ENCODE results near the gene ACYP1. TPM values are rescaled to one million over a fixed set of nuclear protein-coding genes. Genes with fewer than 3 reads are reported as not detected.
"Not testable (repeated sequence)": the region's sequence is repeated elsewhere in the genome, so short reads cannot be mapped to it uniquely, and the experiment has no call there.

Gene ACYP1
- polyA plus RNA-seq, 1 of the 3 experiments (the other 2 are of a cell fraction) = 53.5 TPM

DNA sequence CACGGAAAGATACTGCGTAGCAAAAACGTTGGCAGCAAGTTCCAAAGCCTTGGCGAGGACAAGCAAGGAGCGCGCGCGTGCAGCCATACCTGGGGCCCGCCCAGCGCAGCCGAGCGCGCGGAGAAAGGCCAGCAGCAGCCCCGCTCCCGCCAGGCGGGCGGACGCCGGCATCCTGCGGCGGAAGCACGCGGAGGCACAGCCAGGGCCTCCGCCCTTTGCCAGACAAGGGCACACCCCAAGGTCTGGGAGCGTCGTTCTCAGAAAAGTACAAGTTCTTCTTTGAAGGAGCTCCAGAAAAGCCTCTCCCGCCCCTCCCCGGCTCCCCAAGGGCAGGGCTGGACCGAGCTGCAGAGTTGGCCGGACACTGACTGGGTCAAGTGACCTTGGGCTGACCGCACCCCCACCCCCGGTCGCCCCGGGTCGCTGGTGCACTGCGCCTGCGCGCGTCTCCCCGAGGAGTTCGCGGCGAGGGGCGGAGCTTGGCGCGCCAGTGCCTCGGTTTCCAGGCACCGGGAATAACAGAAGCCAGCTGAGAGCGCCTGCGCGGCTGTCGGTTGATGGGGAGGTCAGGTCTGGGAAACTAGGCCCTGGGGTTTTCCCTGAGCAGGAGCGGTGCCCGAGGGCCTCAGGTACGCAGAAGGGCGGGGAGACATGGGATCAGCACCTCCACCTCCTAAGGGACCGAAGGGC is 5.4 kb upstream of the ACYP1 start, which contains the start of gene ZC2HC1C (continued):
- TF ChIP-seq, protein P1, sequence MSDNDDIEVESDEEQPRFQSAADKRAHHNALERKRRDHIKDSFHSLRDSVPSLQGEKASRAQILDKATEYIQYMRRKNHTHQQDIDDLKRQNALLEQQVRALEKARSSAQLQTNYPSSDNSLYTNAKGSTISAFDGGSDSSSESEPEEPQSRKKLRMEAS (IDR thresholded peaks at IDR 0.05; ENCODE audit: low read depth) = peak; percentile 91
- 0 out of 2 replicates have a peak, but pooled peaks have one; percentile 8 for TF ChIP-seq RCOR1 (IDR thresholded peaks at IDR 0.05; ENCODE audit: low read length)
- TF ChIP-seq POLR2AphosphoS5 (IDR thresholded peaks at IDR 0.05; ENCODE audit: low read depth, low read length) = peak; percentile 53

DNA sequence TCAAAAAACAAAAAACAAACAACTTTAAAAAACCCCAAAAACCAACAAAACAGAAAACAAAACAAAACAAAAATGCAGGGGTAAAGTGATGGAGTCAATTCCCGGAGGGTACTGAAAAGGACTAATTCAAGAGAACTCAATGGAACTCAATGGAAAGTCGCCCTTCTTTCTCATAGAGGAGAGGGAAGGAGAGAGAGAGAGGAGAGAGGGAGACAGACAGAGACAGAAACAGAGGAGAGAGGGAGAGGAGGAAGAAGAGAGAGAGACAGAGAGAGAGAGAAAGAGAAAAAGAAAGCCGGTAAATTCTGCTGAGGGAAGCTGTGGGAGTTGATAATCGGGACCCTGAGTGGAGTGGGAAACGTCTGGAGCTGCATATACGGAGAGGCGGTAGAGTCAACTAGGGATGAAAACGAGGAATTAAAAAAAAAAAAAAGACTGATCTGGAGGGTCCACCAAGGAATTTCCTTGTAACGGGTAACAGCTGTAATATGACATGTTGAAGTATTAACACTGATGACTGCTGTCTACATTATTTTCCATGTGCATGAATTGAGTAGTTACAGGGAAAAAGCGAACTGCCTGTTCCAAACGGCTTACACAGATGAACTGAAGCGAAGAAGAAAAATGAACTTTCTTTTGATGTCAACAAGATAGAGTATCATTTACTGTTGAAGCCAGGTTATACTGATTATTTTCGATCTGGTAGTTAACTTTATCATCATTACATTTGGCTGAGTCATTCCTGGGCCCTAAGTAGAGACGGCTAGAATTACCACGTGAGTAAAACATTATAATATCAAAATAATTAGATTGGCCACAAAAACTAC is 4.7 kb upstream of the ACYP1 start:
- 8% methylated on average over 15 of the region's 15 CpGs for WGBS (ENCODE audit: low lambda C conversion rate)
- Histone ChIP-seq H3K27ac (ENCODE audit: low read depth in 2 of 2, low read length in 1 of 2) (peak overlapping the region; percentile 84 to 98), H3K9ac (peak overlapping the region; percentile 84), H3K27me3 (ENCODE audit: insufficient read depth) (no peaks in the 10 kb centered on the region), H3K4me3 (ENCODE audit: low read depth in 2 of 2, low read length in 1 of 2) (peak overlapping the region; percentile 59 to 69), H4K20me1 (ENCODE audit: insufficient read depth) (no peaks in the 10 kb centered on the region), H3K9me2 (no peaks in the 10 kb centered on the region), H3K9me3 (no peaks in the 10 kb centered on the region), H3K4me2 (peak overlapping the region; percentile 84), H3K36me3 (replicated peaks in 1 of 2; ENCODE audit: control insufficient read depth in 1 of 2, insufficient read depth in 2 of 2, low read length in 1 of 2) (no peaks in the 10 kb centered on the region), H3F3A (replicated peaks; ENCODE audit: insufficient read depth) (peaks cover 11% of the 10 kb centered on the region), H3K4me1 (ENCODE audit: control insufficient read depth in 1 of 2, insufficient read depth in 2 of 2, low read depth in 1 of 2, low read length in 1 of 2) (peaks cover 0 to 14% of the 10 kb centered on the region in 2 experiments; a peak in 1 of 4 replicates), H3K79me2 (ENCODE audit: insufficient read depth) (peaks cover 19% of the 10 kb centered on the region), H2AFZ (ENCODE audit: low read depth) (peak overlapping the region; percentile 85)
- DNase-seq = peak; percentile 29
- POLR2A ChIA-PET = interaction anchor here (0.7 to 1.9 kb wide), 4 partner anchors 9 to 146 kb away, joined by 3 to 6 read pairs (median 4); partner anchors contain the start of genes PGF and RPS6KL1
- TF ChIP-seq, protein P2, sequence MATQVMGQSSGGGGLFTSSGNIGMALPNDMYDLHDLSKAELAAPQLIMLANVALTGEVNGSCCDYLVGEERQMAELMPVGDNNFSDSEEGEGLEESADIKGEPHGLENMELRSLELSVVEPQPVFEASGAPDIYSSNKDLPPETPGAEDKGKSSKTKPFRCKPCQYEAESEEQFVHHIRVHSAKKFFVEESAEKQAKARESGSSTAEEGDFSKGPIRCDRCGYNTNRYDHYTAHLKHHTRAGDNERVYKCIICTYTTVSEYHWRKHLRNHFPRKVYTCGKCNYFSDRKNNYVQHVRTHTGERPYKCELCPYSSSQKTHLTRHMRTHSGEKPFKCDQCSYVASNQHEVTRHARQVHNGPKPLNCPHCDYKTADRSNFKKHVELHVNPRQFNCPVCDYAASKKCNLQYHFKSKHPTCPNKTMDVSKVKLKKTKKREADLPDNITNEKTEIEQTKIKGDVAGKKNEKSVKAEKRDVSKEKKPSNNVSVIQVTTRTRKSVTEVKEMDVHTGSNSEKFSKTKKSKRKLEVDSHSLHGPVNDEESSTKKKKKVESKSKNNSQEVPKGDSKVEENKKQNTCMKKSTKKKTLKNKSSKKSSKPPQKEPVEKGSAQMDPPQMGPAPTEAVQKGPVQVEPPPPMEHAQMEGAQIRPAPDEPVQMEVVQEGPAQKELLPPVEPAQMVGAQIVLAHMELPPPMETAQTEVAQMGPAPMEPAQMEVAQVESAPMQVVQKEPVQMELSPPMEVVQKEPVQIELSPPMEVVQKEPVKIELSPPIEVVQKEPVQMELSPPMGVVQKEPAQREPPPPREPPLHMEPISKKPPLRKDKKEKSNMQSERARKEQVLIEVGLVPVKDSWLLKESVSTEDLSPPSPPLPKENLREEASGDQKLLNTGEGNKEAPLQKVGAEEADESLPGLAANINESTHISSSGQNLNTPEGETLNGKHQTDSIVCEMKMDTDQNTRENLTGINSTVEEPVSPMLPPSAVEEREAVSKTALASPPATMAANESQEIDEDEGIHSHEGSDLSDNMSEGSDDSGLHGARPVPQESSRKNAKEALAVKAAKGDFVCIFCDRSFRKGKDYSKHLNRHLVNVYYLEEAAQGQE (IDR thresholded peaks at IDR 0.05; ENCODE audit: low read depth, low read length) = no peak
- TF ChIP-seq FOSL2 (IDR thresholded peaks at IDR 0.05; ENCODE audit: borderline replicate concordance, low read depth) = peak; percentile 49; the same call in 1 of the 2 replicates
- TF ChIP-seq, protein P3, sequence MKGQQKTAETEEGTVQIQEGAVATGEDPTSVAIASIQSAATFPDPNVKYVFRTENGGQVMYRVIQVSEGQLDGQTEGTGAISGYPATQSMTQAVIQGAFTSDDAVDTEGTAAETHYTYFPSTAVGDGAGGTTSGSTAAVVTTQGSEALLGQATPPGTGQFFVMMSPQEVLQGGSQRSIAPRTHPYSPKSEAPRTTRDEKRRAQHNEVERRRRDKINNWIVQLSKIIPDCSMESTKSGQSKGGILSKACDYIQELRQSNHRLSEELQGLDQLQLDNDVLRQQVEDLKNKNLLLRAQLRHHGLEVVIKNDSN (IDR thresholded peaks at IDR 0.05; ENCODE audit: borderline replicate concordance, low read depth) = no peak
- TF ChIP-seq TCF12 (IDR thresholded peaks at IDR 0.05) = peak; percentile 31; the same call in 1 of the 2 replicates
- TF ChIP-seq EP300 (IDR thresholded peaks at IDR 0.05; ENCODE audit: borderline replicate concordance in 1 of 2, low read depth in 1 of 2, low read length in 1 of 2) = peak in 1 of 2 experiments; percentile 77; a peak in 2 of 4 replicates
- no peak for TF ChIP-seq TAF1 (IDR thresholded peaks at IDR 0.05; ENCODE audit: borderline replicate concordance, low read depth, low read length)
- no peak for TF ChIP-seq SMC3 (IDR thresholded peaks at IDR 0.05; ENCODE audit: low read depth, low read length)
- TF ChIP-seq, protein P4, sequence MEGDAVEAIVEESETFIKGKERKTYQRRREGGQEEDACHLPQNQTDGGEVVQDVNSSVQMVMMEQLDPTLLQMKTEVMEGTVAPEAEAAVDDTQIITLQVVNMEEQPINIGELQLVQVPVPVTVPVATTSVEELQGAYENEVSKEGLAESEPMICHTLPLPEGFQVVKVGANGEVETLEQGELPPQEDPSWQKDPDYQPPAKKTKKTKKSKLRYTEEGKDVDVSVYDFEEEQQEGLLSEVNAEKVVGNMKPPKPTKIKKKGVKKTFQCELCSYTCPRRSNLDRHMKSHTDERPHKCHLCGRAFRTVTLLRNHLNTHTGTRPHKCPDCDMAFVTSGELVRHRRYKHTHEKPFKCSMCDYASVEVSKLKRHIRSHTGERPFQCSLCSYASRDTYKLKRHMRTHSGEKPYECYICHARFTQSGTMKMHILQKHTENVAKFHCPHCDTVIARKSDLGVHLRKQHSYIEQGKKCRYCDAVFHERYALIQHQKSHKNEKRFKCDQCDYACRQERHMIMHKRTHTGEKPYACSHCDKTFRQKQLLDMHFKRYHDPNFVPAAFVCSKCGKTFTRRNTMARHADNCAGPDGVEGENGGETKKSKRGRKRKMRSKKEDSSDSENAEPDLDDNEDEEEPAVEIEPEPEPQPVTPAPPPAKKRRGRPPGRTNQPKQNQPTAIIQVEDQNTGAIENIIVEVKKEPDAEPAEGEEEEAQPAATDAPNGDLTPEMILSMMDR (IDR thresholded peaks at IDR 0.05) = no peak
- no peak; the same call in 1 of the 2 replicates for TF ChIP-seq POLR2AphosphoS5 (IDR thresholded peaks at IDR 0.05; ENCODE audit: low read depth, low read length)
- TF ChIP-seq, protein P5, sequence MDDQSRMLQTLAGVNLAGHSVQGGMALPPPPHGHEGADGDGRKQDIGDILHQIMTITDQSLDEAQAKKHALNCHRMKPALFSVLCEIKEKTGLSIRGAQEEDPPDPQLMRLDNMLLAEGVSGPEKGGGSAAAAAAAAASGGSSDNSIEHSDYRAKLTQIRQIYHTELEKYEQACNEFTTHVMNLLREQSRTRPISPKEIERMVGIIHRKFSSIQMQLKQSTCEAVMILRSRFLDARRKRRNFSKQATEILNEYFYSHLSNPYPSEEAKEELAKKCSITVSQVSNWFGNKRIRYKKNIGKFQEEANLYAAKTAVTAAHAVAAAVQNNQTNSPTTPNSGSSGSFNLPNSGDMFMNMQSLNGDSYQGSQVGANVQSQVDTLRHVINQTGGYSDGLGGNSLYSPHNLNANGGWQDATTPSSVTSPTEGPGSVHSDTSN (IDR thresholded peaks at IDR 0.05) = peak; percentile 33; the same call in 1 of the 2 replicates
- no peak for TF ChIP-seq NRF1 (IDR thresholded peaks at IDR 0.05; ENCODE audit: low read depth, low read length)
- no peak for TF ChIP-seq FOXJ3 (CRISPR knock-in tag; IDR thresholded peaks at IDR 0.05)
- CTCF ChIA-PET = interaction anchor here (0.8 to 3.8 kb wide), 7 partner anchors 8 to 208 kb away, joined by 3 to 15 read pairs (median 4); no protein-coding TSS in a partner anchor

DNA sequence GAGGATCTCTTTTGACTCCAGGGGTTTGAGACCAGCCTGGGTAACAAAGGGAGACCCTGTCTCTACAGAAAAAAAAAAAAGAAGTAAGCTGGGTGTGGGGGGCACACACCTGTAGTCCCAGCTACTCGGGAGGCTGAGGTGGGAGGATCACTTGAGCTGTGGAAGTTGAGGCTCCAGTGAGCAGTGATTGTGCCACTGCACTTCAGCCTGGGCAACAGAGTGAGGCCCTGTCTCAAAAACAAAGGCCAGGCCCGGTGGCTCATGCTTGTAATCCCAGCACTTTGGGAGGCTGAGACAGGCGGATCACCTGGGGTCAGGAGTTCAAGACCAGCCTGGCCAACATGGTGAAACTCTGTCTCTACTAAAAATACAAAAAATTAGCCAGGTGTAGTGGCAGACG is 3.9 kb upstream of the ACYP1 start:
- Histone ChIP-seq H3K4me1 (ENCODE audit: control insufficient read depth in 1 of 2, insufficient read depth in 2 of 2, low read depth in 1 of 2, low read length in 1 of 2) (peaks cover 0 to 16% of the 10 kb centered on the region in 2 experiments; a peak in 1 of 4 replicates), H3K4me2 (peak overlapping the region; percentile 84), H3K9ac (peak overlapping the region; percentile 84), H3F3A (replicated peaks; ENCODE audit: insufficient read depth) (peaks cover 11% of the 10 kb centered on the region), H3K4me3 (ENCODE audit: low read depth in 2 of 2, low read length in 1 of 2) (peak overlapping the region in 1 of 2 experiments; percentile 69; a peak in 1 of 4 replicates), H3K79me2 (ENCODE audit: insufficient read depth) (peaks cover 26% of the 10 kb centered on the region), H3K27ac (ENCODE audit: low read depth in 2 of 2, low read length in 1 of 2) (peak overlapping the region; percentile 84 to 98; a peak in 2 of 4 replicates)
- CTCF ChIA-PET = interaction anchor here (1.0 to 1.7 kb wide), 3 partner anchors 9 to 207 kb away, joined by 3 to 5 read pairs (median 4); no protein-coding TSS in a partner anchor
- not testable (repeated sequence) for H3K36me3 ChIP-seq (replicated peaks in 1 of 2; ENCODE audit: control insufficient read depth in 1 of 2, insufficient read depth in 2 of 2, low read length in 1 of 2); H4K20me1 ChIP-seq (ENCODE audit: insufficient read depth); H3K9me3 ChIP-seq; H2AFZ ChIP-seq (ENCODE audit: low read depth); H3K9me2 ChIP-seq; DNase-seq; H3K27me3 ChIP-seq (ENCODE audit: insufficient read depth)
- POLR2A ChIA-PET = interaction anchor here (1.7 to 1.9 kb wide), 2 partner anchors 10 to 113 kb away, joined by 4 to 6 read pairs; partner anchors contain the start of gene PGF
- 80% methylated on average over 4 of the region's 4 CpGs for WGBS (ENCODE audit: low lambda C conversion rate)

Measured in SK-N-SH (cell line).